GM21447 (cell line): Measurements from ENCODE around the gene NAT14.
"Not testable (repeated sequence)": the region's sequence is repeated elsewhere in the genome, so short reads cannot be mapped to it uniquely, and the experiment has no call there.

ENCODE experiments used
- ATAC-seq: cut with Tn5 transposase; IDR thresholded peaks from one replicate; pipeline ENCODE4 v1.9.1; 2021; ENCODE audit not compliant: unreplicated experiment

The NAT14 gene, protein sequence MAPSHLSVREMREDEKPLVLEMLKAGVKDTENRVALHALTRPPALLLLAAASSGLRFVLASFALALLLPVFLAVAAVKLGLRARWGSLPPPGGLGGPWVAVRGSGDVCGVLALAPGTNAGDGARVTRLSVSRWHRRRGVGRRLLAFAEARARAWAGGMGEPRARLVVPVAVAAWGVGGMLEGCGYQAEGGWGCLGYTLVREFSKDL

DNA sequence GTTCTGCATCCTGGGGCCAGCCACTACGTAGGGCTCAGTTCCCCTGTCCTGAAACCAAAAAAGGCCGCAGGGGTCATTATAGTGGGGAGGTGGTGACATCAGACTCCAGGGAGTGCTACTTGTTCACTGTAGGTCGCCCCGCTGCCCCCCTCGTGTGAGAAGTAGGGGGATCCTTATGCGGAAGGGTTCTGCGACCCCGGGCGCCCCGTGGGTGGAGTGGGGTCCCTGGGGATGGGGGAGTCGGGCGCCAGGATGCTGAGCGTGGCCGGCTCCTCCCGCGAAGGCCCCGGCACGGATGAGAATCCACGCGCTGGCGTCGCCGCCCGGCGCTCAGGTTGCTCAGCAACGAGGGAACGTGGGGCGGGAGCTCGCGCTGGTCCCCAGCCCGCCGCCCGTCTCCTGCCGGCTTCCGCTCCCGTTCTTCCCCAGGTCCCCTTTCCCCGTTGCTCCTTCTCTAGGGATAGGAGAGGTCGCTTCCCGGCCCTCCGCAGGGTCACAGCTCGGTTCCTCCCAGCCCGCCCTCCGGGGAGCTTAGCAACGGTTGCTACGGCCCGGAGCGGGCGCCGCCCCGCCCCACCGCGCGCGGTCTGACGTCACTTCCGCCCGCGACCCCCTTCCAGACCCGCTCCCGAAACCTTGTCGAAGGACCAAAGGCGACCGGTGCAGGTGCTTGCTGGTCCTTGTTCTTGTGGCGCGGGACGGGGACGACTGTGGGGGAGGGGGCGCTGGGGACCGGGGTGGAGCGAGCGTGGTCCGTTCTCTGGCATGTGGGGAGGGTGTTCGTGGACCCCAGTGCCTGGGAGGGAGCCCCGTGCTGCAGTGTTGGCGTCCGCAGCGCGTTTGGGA lies at the start of gene NAT14:
TSS of gene NAT14 (plus strand) at position 596 of the 846 bp plus-strand sequence. CDS start 521 bp downstream, outside the sequence.
- ATAC-seq = no peak

DNA sequence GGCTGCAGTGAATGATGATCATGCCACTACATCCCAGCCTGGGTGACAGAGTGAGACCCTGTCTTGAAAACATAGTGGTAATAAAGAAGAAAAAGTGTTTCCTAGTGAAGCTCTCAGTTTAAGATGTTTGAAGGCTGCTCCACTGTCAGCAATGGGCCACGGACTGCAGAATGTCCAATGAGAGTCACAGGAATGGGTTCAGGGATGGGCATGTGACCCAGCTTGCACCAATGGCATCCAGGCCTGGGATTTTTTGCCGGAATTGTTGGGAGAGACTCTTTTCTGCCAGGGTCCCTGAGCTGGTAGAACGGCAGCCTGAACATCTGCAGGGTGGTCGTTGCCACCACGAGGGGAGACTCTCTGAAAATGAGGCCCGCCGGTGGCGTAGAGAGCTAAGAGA lies 48.1 kb upstream of the NAT14 start:
- no peak for ATAC-seq

DNA sequence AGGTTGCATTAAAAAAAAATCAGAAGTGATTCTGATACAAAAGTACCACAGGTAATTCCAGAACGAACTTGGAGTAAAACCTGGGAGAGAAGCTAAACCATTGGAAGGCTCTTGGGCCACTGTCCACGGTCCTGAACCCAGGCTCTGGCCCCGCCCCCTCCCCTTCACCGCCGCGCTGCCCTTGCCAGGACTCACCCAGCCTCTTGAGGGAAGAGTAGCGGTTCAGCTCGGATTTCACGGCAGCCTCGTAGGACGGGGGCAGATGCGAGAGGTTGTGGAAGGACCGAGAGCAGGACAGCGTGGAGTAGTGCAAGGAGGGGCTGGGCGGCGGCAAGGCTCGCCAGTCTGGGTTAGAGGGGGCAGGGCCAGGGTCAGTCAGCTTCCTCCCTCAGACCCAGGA lies 47.6 kb upstream of the NAT14 start:
- no peak for ATAC-seq

DNA sequence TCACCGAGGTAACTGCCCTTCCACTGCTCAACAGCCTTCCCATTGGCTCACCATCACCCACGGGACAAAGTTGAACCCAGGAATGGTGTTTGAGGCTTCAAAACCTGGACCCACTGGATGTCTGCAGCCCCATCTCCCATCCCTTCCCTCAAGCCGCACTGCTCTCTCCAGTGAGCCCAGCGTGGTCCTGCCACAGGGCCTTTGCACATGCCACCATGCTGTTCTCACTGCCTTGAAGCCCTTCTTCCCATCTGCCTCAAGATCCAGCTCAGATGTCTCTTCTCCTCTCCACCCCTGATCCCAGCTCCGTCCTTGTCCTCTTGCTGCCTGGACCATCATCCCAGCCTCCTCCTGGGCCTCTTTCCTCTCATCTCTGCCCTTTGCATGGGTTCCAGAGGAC lies 45.9 kb upstream of the NAT14 start:
- no peak for ATAC-seq

DNA sequence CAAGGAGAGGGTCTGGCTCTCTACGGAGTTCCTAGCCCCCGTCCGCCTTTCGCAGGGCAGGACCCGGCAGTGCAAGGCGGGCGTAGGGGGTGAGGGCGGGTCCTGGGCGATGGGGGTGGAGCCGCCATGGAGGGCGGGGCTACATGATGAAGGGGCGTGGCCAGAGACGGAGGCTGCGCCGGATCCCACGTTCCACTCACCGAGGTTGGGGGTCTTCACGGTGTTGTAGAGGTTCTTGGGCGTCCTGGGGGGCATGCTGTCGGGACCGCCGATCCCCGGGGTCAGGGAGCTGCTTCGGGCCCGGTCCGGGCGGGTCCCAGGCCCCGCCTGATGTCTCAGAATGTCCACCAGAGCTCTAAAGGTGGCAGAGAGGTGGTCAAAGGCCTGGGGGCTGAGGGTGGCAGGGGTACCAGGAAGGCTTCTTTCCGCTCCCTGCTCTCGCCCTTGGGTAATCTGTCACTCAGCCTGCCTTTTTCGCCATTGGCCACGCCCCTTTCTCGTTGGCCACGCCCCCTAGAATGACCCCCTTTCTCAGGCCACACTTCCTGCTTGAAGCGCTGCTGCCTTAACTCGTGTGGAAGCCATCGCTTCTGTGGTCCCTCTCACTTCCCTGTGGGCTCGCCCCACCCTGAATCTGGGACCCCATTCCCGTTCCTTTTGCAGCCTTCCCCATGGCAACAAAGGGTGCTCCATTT lies 44.4 kb upstream of the NAT14 start:
- ATAC-seq = no peak

DNA sequence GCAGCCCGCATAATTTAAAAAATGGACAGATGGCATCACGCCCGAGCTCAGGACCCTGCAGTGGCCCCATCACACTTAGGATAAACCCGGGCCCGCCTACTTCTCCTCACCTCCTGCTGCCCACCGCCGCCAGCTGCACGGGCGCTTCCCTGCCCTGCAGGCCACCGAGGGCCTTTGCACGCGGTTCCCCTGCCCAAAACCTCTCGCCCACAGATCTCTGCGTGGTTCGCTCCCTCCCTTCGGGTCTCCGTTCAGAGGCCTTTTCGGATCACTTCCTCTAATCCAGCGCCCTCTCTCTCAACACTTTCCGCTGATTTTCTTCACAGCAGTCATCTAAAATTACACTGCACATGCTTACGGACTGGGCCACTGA lies 43.7 kb upstream of the NAT14 start:
- no peak for ATAC-seq

DNA sequence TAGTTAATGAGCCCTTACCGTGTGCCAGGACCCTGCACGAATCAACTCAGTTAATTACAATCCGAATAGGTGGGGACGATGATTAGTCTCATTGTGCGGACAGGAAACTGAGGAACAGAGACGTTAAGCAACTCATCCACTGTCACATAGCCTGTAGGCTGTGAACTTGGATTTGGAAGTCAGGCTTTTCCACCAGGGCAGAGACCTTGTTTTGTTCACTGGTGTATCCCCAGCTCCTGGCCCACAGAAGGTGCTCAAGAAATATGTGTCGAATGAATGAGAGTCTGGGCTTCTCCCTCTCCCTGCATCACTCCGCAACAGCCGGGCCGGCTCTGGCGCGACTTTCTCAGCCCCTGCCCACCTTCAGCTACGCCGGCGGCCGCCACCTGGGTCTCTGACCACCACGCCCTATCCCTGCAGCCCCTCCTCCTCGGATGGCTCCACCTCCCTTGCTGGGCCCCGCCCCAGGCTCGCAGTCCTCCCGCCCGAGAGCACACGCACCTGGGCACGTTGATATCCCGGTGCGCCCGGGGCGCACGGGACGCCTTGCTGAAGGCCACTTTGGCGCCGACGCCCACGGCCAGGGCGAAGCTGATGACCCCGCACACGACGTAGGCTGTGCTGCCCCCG lies 43.2 kb upstream of the NAT14 start:
- ATAC-seq = no peak

DNA sequence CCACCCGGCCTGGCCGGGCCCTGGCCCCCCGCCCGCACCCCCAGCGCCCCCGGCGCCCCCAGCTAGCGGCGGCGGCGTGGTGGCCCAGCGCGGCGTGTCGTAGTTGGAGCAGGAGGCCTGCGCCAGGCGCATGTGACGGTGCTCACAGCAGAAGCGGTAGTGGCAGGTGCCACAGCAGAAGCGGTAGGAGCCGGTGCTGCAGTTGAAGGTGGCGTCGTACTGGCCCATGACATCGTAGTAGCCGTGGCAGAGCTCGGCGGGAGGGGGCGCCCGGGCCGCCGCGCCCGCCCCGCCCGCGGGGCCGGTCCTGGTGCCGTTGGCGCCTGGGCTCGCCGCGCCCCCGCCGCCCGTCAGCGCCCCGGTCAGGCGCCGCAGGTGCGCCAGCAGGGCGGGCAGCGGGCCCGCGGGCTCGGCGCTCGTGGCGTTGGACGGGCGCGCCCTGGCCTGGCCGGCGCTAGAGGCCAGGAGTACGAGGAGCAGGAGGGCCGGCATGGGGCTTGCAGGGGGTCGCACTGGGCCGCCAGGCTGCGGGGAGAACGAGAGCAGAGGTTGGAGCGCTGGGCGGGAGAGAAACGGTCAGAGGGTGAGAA lies 42.5 kb upstream of the NAT14 start:
- ATAC-seq = no peak

DNA sequence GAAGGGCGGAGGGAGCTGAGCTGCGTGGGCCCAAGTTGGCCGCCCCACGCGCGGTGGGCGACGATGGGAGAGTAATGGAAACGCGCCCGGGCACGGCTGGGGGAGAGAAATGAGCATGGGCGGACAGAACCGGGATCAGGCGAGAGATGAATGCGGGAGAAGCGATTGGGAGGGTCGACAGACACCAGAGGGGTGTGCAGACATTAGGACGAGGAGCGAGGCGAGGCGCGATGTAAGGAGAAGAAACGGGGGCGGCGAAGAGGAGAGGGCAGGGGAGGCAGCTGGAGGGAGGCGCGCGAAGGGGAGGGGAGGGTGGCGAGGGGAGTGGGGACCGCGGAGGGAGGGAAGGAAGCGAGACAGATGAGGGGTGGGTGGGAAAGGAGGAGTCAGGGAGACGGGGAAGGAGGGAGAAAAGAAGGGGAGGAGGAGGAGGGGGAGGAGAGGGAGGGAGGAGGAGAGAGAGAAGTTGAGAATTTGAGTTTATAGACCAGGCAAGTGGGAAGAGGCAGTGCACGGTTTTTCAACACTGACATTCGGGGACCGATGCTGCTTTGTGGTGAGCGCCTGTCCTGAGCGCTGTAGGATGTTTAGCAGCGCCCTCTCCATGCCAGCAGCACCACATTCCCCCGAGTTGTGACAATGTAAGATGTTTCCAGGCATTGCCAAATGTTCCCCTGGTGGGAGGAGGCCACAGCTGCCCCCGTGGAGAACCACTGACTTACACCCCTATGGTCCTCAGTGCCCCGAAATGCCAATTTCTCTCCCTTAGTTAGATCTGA lies 41.8 kb upstream of the NAT14 start, which contains the start of gene SHISA7:
TSS of gene SHISA7 (minus strand) at position 256 of the 779 bp plus-strand sequence. CDS start 437 bp downstream, outside the sequence.
- ATAC-seq = no peak

DNA sequence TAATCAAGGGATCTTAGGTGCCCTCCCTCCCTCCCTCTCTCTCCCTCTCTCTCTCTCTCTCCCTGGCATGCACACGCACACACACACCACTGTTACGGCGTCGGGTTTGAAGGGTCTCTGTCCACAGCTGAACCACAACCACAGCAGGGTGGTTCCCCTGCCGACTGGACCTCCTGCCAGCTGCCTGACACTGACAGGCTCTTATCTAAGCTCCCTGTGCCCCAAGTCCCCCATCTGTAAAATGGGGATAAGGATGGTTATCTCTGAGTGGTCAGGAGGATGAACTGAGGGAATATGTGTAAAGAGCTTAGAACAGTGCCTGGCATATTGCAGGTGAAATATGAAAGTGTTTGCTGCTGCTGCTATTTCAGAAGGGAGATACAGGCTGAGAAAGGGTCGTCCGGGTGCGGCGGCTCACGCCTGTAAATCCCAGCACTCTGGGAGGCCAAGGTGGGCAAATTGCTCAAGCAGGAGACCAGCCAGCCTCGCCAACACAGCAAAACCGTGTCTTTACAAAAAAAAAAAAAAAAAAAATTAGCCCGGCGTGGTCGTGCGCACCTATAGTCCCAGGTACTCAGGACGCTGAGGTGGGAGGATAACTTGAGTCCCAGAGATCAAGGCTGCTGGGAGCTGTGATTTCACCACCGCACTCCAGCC lies 41.0 kb upstream of the NAT14 start:
- ATAC-seq = no peak

DNA sequence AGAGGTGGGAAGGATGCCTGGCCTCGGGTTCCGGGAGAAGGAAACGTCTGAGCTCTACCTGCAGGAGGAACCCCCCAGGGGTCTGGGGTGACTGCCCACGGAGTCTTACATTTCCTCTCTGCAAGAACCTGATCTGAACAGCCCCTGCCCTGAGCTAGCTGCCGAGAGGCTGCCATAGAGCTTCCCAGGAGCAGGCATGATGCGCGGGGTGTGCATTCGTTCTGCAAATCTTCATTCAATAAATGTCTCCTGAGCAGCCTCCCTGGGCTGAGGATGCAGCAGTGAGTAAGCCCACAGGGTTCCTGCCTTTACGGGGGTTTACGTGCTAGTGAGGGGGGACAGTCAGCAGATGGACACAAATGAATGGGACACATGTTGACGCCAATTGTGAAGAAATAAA lies 40.3 kb upstream of the NAT14 start:
- no peak for ATAC-seq

DNA sequence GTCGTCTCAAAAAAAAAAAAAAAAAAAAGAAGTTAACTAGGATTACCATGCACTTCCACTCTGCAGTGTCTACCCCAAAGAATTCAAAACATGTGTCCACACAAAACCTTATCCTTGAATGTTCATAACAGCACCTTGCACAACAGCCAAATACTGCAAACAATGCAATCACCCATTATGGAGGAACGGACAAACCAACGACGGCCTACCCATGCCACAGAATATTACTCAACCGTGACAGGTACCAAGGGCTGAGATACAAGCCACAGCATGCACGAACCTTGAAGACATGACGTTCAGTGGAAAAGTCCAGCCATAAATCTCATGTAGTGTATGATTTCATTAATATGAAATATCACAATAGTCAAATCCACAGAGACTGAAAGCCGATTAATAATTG lies 38.9 kb upstream of the NAT14 start:
- no peak for ATAC-seq

DNA sequence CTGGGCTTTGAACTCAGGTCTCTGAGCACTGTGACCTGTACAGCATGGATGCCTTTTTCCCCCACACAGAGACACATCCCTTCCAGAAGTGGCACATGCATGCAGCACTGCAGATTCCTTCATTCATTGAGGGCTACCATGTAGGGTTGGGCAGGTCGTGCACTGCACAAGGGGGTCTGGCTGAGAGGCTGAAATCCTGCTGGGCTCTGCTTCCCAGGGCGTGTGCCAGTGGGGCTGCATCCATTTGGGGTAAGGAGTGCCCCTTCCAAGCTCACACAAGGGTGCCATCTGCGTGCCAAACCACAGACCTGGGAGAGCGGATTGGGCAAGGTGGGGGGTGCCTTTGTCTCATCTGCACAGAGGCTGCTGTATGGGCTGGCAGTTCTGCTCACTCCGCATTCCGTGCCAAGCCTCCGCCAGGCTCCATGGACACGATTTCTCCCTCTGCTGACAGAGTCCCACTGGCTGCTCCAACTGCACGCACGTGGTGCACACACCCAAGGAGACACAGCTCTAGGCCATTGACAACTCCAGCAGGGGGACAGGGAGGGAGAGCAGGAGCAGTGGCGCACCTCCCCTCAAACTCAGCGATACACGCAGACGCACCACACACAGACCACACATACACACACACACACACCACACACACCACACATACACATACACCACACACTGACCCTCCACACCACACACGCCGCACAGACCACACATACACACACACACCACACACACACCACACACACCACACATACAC lies 37.4 kb upstream of the NAT14 start:
- ATAC-seq = no peak

DNA sequence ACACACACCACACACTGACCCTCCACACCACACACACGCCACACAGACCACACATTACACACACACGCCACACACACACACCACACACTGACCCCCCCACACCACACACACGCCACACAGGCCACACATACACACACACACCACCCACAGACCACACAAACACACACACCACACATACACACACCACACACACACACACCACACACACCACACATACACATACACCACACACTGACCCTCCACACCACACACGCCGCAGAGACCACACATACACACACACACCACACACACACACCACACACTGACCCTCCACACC lies 36.9 kb upstream of the NAT14 start:
- not testable (repeated sequence) for ATAC-seq

DNA sequence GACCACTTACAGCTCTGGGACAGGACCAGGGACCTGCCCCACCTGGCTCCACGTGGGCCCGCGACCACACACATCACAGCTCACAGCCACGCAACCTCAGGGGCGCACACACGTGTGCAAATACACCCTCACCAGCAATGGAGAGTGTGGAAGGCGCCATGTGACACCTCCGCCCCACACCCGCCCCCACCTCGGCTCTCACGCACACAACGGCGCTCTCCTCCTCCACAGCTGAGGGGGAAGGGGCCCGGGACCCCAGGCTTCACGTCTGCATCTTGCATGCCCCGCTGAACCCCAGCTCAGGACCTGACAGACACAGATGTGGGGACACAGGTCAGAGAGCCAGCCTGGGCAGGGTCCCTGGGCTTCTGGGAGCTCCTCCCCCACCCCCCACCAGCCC lies 35.5 kb upstream of the NAT14 start:
- no peak for ATAC-seq

DNA sequence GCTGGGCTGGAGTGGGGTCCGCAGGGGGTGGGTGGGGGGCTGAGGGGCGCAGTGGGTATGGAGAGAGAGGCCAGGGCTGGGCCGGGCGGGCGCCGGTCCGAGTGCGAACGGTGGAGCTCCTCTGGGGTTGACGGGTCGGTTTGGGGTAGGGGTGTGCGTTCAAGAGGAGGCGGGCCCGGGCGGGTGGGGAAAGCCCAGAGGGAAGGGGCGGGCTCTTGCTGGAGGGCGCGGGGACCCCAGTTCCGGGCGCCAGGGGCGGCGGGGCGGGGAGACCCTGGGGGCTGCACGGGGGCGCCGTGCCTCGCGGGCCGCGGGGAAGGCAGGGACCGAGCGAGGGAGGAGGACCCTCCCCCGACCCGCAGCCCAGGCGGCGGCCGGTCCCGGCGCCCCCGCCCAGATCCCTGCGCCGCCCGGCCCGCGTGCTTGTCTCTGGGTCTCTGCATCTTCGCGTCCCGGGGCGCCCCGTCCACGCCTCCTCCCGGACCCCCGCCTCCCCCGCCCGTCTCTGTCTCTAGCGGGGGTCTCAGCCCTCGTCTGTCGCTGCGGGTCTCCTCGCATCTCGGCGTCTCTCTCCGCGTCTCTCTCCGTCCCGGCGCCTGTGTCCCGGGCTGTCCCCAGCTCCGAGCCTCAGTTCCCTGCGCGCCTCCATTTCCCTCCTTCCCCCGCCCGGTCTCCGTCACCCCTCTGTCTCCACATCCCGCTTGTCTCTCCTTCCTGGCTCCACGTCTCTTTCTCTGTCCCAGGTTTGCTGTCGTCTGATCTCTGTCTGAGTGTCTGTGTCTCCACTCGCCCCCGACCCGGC lies 33.6 kb upstream of the NAT14 start:
- no peak for ATAC-seq

DNA sequence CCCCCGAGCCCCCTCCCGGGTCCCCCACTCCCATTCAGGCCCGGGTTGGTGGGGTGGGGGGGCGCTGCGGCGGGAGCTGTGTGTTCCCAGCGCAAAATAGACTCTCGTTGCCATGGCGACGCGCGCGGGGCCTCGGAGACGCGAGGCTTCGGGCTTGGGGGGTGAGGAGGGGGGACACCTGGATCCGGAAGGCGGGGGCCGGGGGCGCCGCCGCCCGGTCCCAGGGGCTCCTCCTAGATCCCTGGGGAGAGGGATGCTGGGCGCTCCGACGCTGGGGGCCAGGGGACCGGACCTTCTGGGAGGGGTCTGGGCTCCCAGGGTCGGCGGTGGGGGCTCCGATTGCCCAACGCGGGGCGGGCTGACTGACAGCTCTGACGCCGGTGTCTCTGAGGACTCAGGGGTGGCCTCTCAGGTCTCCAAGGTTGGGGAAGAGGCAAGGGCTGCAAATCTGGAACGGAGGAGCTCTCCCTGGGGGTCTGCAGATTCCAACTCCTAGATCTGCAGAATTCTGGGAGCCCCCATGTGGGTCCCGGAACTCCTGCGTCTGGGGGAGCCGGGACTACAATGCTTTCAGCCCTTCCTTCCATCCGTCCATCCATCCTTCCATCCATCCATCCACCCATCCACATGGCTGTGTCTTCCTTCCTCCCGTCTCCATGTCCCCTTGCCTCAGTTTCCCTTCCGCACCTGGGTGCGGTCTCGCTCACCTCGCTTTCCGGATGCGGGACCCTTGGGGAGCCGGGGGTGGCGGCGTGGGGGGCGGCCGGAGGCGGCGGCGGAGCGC lies 32.8 kb upstream of the NAT14 start:
- no peak for ATAC-seq
